Fibroblast of pulmonary artery (primary cell): ENCODE measurements around the gene RBM5.

Experiments used
- DNase-seq: peaks from one replicate; pipeline ENCODE4 v3.0.0-alpha.2; 2010; ENCODE audit warnings: low read depth
- H3K4me3 ChIP-seq: replicated peaks from 2 replicates; pipeline ENCODE4 v1.5.1; 2011; ENCODE audit warnings: low read depth, mild to moderate bottlenecking, control low read depth, low read length, moderate library complexity
- CTCF ChIP-seq: IDR thresholded peaks from 2 replicates; pipeline ENCODE4 v1.5.1; 2011; ENCODE audit warnings: mild to moderate bottlenecking, control low read depth, low read length, inconsistent platforms; ENCODE audit errors: missing control alignments

RBM5 gene

GRCh38 chr3:50133283-50133615, 44.5 kb downstream of the RBM5 start:
- no peak for TF ChIP-seq CTCF
- H3K4me3 ChIP-seq, result no peak overlapping the region
- DNase-seq, result no peak

GRCh38 chr3:50134367-50134766, 45.6 kb downstream of the RBM5 start:
- no peak overlapping the region for H3K4me3 ChIP-seq
- DNase-seq, result no peak
- TF ChIP-seq CTCF, result no peak

- H3K4me3 ChIP-seq, result no peak overlapping the region
- no peak for DNase-seq
- TF ChIP-seq CTCF, result no peak
Measured at GRCh38 chr3:50135964-50136363, 47.2 kb downstream of the RBM5 start.

- DNase-seq, result no peak
- no peak for TF ChIP-seq CTCF
- H3K4me3 ChIP-seq, result no peak overlapping the region
Measured at GRCh38 chr3:50136714-50137405, 48.1 kb downstream of the RBM5 start.

- no peak overlapping the region for H3K4me3 ChIP-seq
- no peak for TF ChIP-seq CTCF
Measured at GRCh38 chr3:50137531-50137930, 48.8 kb downstream of the RBM5 start.

GRCh38 chr3:50138266-50139200, 49.8 kb downstream of the RBM5 start:
- peak overlapping the region; percentile 10 for H3K4me3 ChIP-seq
- no peak for TF ChIP-seq CTCF
- no peak for DNase-seq

More at GRCh38 chr3:50137531-50137930, 48.8 kb downstream of the RBM5 start:
- no peak for DNase-seq
